ENCODE data around the gene SIK1. TPM values are rescaled to one million over a fixed set of nuclear protein-coding genes. Genes with fewer than 3 reads are reported as not detected.

SIK1 gene
- total RNA-seq, 1 experiment from 2014 or later = 32.3 TPM

GRCh38 chr21:43371786-43372185 is 55.1 kb downstream of the SIK1 start:
- no TSS peak for BruUV-seq (replicated peaks)
- no peaks in the 10 kb centered on the region for H3K9me3 ChIP-seq (ENCODE audit: control insufficient read depth, insufficient read depth, low read depth, low read length)
- DNase-seq (ENCODE audit: low read depth, low spot score) = no peak
- H3K27ac ChIP-seq (ENCODE audit: low read length) = no peak overlapping the region
- in situ Hi-C loops (cut with HindIII; ENCODE audit: low pct_unique_long_range_greater_than_20kb, low sequenced_read_pairs) (no loop called here), intact Hi-C loops (cut with micrococcal nuclease; ENCODE audit: unreplicated experiment) (no loop called here)
- H3K36me3 ChIP-seq (ENCODE audit: control insufficient read depth, insufficient read depth, low read length) = no peaks in the 10 kb centered on the region
- no peak for ATAC-seq
- H3K4me3 ChIP-seq (ENCODE audit: low read depth in 2 of 2, low read length in 2 of 2) = no peak overlapping the region
- CTCF ChIA-PET = no interaction called here
- H3K27me3 ChIP-seq (ENCODE audit: control insufficient read depth, insufficient read depth, low read length) = no peaks in the 10 kb centered on the region
- TF ChIP-seq POLR2AphosphoS5 (IDR thresholded peaks at IDR 0.05; ENCODE audit: low read depth, low read length) = no peak
- TF ChIP-seq REST (IDR thresholded peaks at IDR 0.05; ENCODE audit: insufficient read depth in 1 of 2, low read depth in 2 of 2, low read length in 1 of 2) = no peak
- no peak for TF ChIP-seq SIN3A (IDR thresholded peaks at IDR 0.05; ENCODE audit: borderline replicate concordance, insufficient read depth, low read depth, low read length)
- H3K4me1 ChIP-seq (ENCODE audit: control insufficient read depth, insufficient read depth, low read length) = no peaks in the 10 kb centered on the region
- POLR2A ChIA-PET = no interaction called here

GRCh38 chr21:43370888-43371570 is 55.9 kb downstream of the SIK1 start:
- DNase-seq (ENCODE audit: low read depth, low spot score) (no peak), ATAC-seq (no peak)
- TF ChIP-seq POLR2AphosphoS5 (IDR thresholded peaks at IDR 0.05; ENCODE audit: low read depth, low read length) = no peak
- TF ChIP-seq CTCF (IDR thresholded peaks at IDR 0.05) = no peak
- no peak for TF ChIP-seq TCF7L2 (IDR thresholded peaks at IDR 0.05; ENCODE audit: low read depth, low read length)
- TF ChIP-seq REST (IDR thresholded peaks at IDR 0.05; ENCODE audit: insufficient read depth in 1 of 2, low read depth in 2 of 2, low read length in 1 of 2) = no peak
- no peak for TF ChIP-seq SIN3A (IDR thresholded peaks at IDR 0.05; ENCODE audit: borderline replicate concordance, insufficient read depth, low read depth, low read length)
- Histone ChIP-seq H3K27ac (ENCODE audit: low read length) (no peak overlapping the region), H3K4me1 (ENCODE audit: control insufficient read depth, insufficient read depth, low read length) (no peaks in the 10 kb centered on the region), H3K9me3 (ENCODE audit: control insufficient read depth, insufficient read depth, low read depth, low read length) (no peaks in the 10 kb centered on the region), H3K4me3 (ENCODE audit: low read depth in 2 of 2, low read length in 2 of 2) (no peak overlapping the region), H3K36me3 (ENCODE audit: control insufficient read depth, insufficient read depth, low read length) (no peaks in the 10 kb centered on the region), H3K27me3 (ENCODE audit: control insufficient read depth, insufficient read depth, low read length) (no peaks in the 10 kb centered on the region)
- BruUV-seq (replicated peaks) = no TSS peak
- POLR2A ChIA-PET = no interaction called here
- in situ Hi-C loops (cut with HindIII; ENCODE audit: low pct_unique_long_range_greater_than_20kb, low sequenced_read_pairs) (no loop called here), intact Hi-C loops (cut with micrococcal nuclease; ENCODE audit: unreplicated experiment) (no loop called here)
- CTCF ChIA-PET = no interaction called here
